GM20000 (cell line): ENCODE results near the gene RAB15.

Experiments used
- DNase-seq: peaks from one replicate; pipeline ENCODE4 v3.0.0; 2012; ENCODE audit warnings: low spot score
- TF ChIP-seq, protein P1 (sequence below): IDR thresholded peaks from 2 replicates; pipeline ENCODE4 v1.5.1; 2012; ENCODE audit warnings: mild to moderate bottlenecking, control low read depth; ENCODE audit errors: extremely low read depth, missing control alignments

RAB15 gene

DNA sequence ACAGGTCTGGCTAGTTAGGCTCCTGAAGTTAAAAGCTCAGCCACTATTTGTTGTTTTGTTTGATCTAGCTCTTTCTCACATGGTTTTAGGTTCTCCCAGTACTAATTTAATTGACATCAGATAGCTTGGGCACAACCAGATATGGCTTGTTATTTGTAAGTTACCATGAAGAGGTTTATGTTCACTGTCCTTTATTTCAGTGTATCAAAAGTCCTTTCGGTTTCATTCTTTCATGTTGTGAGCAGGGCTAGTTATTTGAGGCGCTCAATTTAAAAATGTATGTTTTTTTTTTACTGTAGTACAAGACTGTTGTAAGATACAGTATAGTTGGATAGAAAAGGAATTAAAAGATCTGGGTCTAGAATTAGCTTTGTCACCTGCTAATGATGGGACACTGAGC is 36.6 kb downstream of the RAB15 start:
- no peak for DNase-seq
- TF ChIP-seq, protein P1, sequence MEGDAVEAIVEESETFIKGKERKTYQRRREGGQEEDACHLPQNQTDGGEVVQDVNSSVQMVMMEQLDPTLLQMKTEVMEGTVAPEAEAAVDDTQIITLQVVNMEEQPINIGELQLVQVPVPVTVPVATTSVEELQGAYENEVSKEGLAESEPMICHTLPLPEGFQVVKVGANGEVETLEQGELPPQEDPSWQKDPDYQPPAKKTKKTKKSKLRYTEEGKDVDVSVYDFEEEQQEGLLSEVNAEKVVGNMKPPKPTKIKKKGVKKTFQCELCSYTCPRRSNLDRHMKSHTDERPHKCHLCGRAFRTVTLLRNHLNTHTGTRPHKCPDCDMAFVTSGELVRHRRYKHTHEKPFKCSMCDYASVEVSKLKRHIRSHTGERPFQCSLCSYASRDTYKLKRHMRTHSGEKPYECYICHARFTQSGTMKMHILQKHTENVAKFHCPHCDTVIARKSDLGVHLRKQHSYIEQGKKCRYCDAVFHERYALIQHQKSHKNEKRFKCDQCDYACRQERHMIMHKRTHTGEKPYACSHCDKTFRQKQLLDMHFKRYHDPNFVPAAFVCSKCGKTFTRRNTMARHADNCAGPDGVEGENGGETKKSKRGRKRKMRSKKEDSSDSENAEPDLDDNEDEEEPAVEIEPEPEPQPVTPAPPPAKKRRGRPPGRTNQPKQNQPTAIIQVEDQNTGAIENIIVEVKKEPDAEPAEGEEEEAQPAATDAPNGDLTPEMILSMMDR, result no peak

- TF ChIP-seq, protein P1, result no peak
- DNase-seq, result no peak
Measured at GRCh38 chr14:64934338-64934929, 37.7 kb downstream of the RAB15 start.

- TF ChIP-seq, protein P1, result no peak
- no peak for DNase-seq
Measured at GRCh38 chr14:64932231-64932630, 39.9 kb downstream of the RAB15 start.

GRCh38 chr14:64931123-64931522 is 41.0 kb downstream of the RAB15 start:
- no peak for DNase-seq
- TF ChIP-seq, protein P1, result no peak

- DNase-seq, result no peak
- TF ChIP-seq, protein P1, result no peak
Measured at GRCh38 chr14:64930085-64930843, 41.9 kb downstream of the RAB15 start.

DNA sequence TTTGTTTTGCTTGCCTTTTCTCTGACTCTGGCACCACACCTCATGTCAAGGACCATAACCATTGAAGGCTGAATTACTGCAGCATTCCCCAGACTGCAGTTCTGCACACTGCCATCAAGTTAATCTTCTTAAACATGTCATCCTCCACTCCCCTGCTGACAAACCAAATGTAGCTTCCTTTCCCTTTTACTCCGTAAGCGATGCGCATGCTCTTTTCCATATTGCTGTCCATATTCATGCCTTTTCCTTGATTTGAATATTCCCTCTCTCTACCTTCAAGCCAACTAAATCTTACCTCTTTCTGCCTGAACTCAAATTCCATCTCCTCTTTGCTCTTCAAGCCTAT is 43.1 kb downstream of the RAB15 start:
- no peak for DNase-seq
- TF ChIP-seq, protein P1, result no peak

- peak; percentile 25 for DNase-seq
- TF ChIP-seq, protein P1, result no peak
Measured at GRCh38 chr14:64928239-64929013, 43.7 kb downstream of the RAB15 start.
